Ishikawa (cell line): ENCODE results near the gene BCO1.

Experiments used
- CEBPB ChIP-seq: IDR thresholded peaks from 2 replicates; pipeline ENCODE4 v1.6.1; 2012
- CREB1 ChIP-seq: IDR thresholded peaks from 2 replicates; pipeline ENCODE4 v1.6.1; 2012; ENCODE audit warnings: low read depth
- EGR1 ChIP-seq: IDR thresholded peaks from 2 replicates; pipeline ENCODE4 v1.6.1; 2012
- EP300 ChIP-seq: IDR thresholded peaks from 2 replicates; pipeline ENCODE4 v1.6.1; 2012; ENCODE audit warnings: borderline replicate concordance
- FOXM1 ChIP-seq: IDR thresholded peaks from 2 replicates; pipeline ENCODE4 v1.6.1; 2012; ENCODE audit warnings: low read depth, borderline replicate concordance
- MAX ChIP-seq: IDR thresholded peaks from 2 replicates; pipeline ENCODE4 v1.6.1; 2012
- NFIC ChIP-seq: IDR thresholded peaks from 2 replicates; pipeline ENCODE4 v1.6.1; 2012
- RAD21 ChIP-seq: IDR thresholded peaks from 2 replicates; pipeline ENCODE4 v1.6.1; 2012; ENCODE audit warnings: low read depth
- REST ChIP-seq: IDR thresholded peaks from 2 replicates; pipeline ENCODE4 v1.6.1; 2012; ENCODE audit warnings: low read depth, mild to moderate bottlenecking
- TAF1 ChIP-seq: IDR thresholded peaks from 2 replicates; pipeline ENCODE4 v1.6.1; 2012; ENCODE audit warnings: low read depth, mild to moderate bottlenecking
- TCF12 ChIP-seq: IDR thresholded peaks from 2 replicates; pipeline ENCODE4 v1.6.1; 2012; ENCODE audit warnings: low read depth
- TEAD4 ChIP-seq: IDR thresholded peaks from 2 replicates; pipeline ENCODE4 v1.6.1; 2012
- USF1 ChIP-seq: IDR thresholded peaks from 2 replicates; pipeline ENCODE4 v1.6.1; 2012
- YY1 ChIP-seq: IDR thresholded peaks from 2 replicates; pipeline ENCODE4 v1.6.1; 2012; ENCODE audit warnings: low read depth
- ZBTB7A ChIP-seq: IDR thresholded peaks from 2 replicates; pipeline ENCODE4 v1.6.1; 2012; ENCODE audit warnings: low read depth

The BCO1 gene

GRCh38 chr16:81333356-81333755, 94.9 kb downstream of the BCO1 start:
- TF ChIP-seq USF1 (no peak), REST (no peak), FOXM1 (no peak), EP300 (no peak), EGR1 (no peak), YY1 (no peak), RAD21 (no peak), MAX (no peak), CREB1 (no peak), ZBTB7A (no peak), NFIC (no peak), TCF12 (no peak), CEBPB (no peak), TAF1 (no peak), TEAD4 (no peak)

GRCh38 chr16:81335669-81336068, 97.2 kb downstream of the BCO1 start:
- no peak for TF ChIP-seq CREB1
- TF ChIP-seq TAF1: no peak
- no peak for TF ChIP-seq REST
- no peak for TF ChIP-seq ZBTB7A
- TF ChIP-seq CEBPB: no peak
- no peak for TF ChIP-seq TCF12
- TF ChIP-seq EGR1: no peak
- no peak for TF ChIP-seq YY1
- no peak for TF ChIP-seq MAX
- no peak for TF ChIP-seq NFIC
- TF ChIP-seq RAD21: no peak
- no peak for TF ChIP-seq USF1
- TF ChIP-seq EP300: no peak
- no peak for TF ChIP-seq FOXM1
- no peak for TF ChIP-seq TEAD4

GRCh38 chr16:81337097-81337496, 98.6 kb downstream of the BCO1 start:
- TF ChIP-seq CEBPB (no peak), TAF1 (no peak), MAX (no peak), USF1 (no peak), ZBTB7A (no peak), NFIC (no peak), EGR1 (no peak), FOXM1 (no peak), RAD21 (no peak)
